Activated CD4-positive, alpha-beta memory T cell treated with anti-CD3 and anti-CD28 coated beads for 36 hours (primary cell): ENCODE measurements around the gene DNAJB6. TPM values are rescaled to one million over a fixed set of nuclear protein-coding genes. Genes with fewer than 3 reads are reported as not detected.

Experiments used
- CTCF ChIA-PET: fragments of 350-600 bp; sonication (Branson Sonifier 250); formaldehyde crosslinking; loops from one replicate; lab custom pipeline; 2021; ENCODE audit warnings: antibody characterized with exemption, inconsistent platforms; lab: Charles Lee
- POLR2A ChIA-PET: fragments of 350-600 bp; sonication (Branson Sonifier 250); formaldehyde crosslinking; loops from one replicate; lab custom pipeline; 2021; ENCODE audit warnings: antibody characterized with exemption; lab: Charles Lee
- DNase-seq: peaks from one replicate; pipeline ENCODE4 v3.0.0-alpha.2; 2020
- H3K27ac Mint-ChIP-seq: one replicate; pipeline ENCODE4 v1.8.0; 2021; ENCODE audit warnings: mixed read lengths
- H3K27me3 Mint-ChIP-seq: one replicate; pipeline ENCODE4 v1.8.0; 2021; ENCODE audit warnings: mixed read lengths
- H3K36me3 Mint-ChIP-seq: one replicate; pipeline ENCODE4 v1.8.0; 2021; ENCODE audit warnings: mixed read lengths
- H3K4me1 Mint-ChIP-seq: one replicate; pipeline ENCODE4 v1.8.0; 2021; ENCODE audit warnings: low read depth, mixed read lengths
- H3K4me3 Mint-ChIP-seq: one replicate; pipeline ENCODE4 v1.8.0; 2021; ENCODE audit warnings: mild to moderate bottlenecking, mixed read lengths
- H3K9me3 Mint-ChIP-seq: one replicate; pipeline ENCODE4 v1.8.0; 2021; ENCODE audit warnings: mixed read lengths
- intact Hi-C: fragments of 100-400 bp; cut with micrococcal nuclease; formaldehyde crosslinking; loops from one replicate; pipeline ENCODE4 v1.15.1; 2023
- total RNA-seq, 2 experiments: library from RNA; stranded (reverse); gene quantifications; one replicate each; pipeline ENCODE4 v1.2.3, GENCODE V29; 2021

DNAJB6 gene
- total RNA-seq, 2 experiments from 2014 or later = 90.7 to 97.2 TPM

GRCh38 chr7:157437519-157438061 lies 100.8 kb downstream of the DNAJB6 start:
- H3K9me3 Mint-ChIP-seq = no peaks in the 10 kb centered on the region
- no peak overlapping the region for H3K4me3 Mint-ChIP-seq
- intact Hi-C loops = loop anchor here (10.0 kb wide), 1 partner anchor 177 kb away; no protein-coding TSS in a partner anchor
- DNase-seq = no peak
- H3K27ac Mint-ChIP-seq = no peak overlapping the region
- POLR2A ChIA-PET = no interaction called here
- CTCF ChIA-PET = no interaction called here
- no peaks in the 10 kb centered on the region for H3K27me3 Mint-ChIP-seq
- H3K4me1 Mint-ChIP-seq = peaks cover 10% of the 10 kb centered on the region
- H3K36me3 Mint-ChIP-seq = no peaks in the 10 kb centered on the region

- ChIA-PET POLR2A (no interaction called here), CTCF (no interaction called here)
- H3K27me3 Mint-ChIP-seq = no peaks in the 10 kb centered on the region
- H3K4me3 Mint-ChIP-seq = no peak overlapping the region
- intact Hi-C loops = loop anchor here (10.0 kb wide), 1 partner anchor 176 kb away; no protein-coding TSS in a partner anchor
- no peak for DNase-seq
- peaks cover 2% of the 10 kb centered on the region for H3K4me1 Mint-ChIP-seq
- H3K36me3 Mint-ChIP-seq = no peaks in the 10 kb centered on the region
- no peaks in the 10 kb centered on the region for H3K9me3 Mint-ChIP-seq
- no peak overlapping the region for H3K27ac Mint-ChIP-seq
Observed at GRCh38 chr7:157438121-157439025, 101.6 kb downstream of the DNAJB6 start.

GRCh38 chr7:157439149-157439548 lies 102.3 kb downstream of the DNAJB6 start:
- H3K4me3 Mint-ChIP-seq = no peak overlapping the region
- no peaks in the 10 kb centered on the region for H3K27me3 Mint-ChIP-seq
- DNase-seq = no peak
- no peaks in the 10 kb centered on the region for H3K36me3 Mint-ChIP-seq
- no peaks in the 10 kb centered on the region for H3K9me3 Mint-ChIP-seq
- ChIA-PET POLR2A (no interaction called here), CTCF (no interaction called here)
- intact Hi-C loops = loop anchor here (10.0 kb wide), 1 partner anchor 176 kb away; no protein-coding TSS in a partner anchor
- H3K4me1 Mint-ChIP-seq = no peaks in the 10 kb centered on the region
- H3K27ac Mint-ChIP-seq = no peak overlapping the region

- no peaks in the 10 kb centered on the region for H3K27me3 Mint-ChIP-seq
- no peak for DNase-seq
- no peak overlapping the region for H3K4me3 Mint-ChIP-seq
- ChIA-PET POLR2A (no interaction called here), CTCF (no interaction called here)
- no peaks in the 10 kb centered on the region for H3K36me3 Mint-ChIP-seq
- no peaks in the 10 kb centered on the region for H3K4me1 Mint-ChIP-seq
- no peak overlapping the region for H3K27ac Mint-ChIP-seq
- intact Hi-C loops = loop anchor here (10.0 kb wide), 1 partner anchor 175 kb away; no protein-coding TSS in a partner anchor
- no peaks in the 10 kb centered on the region for H3K9me3 Mint-ChIP-seq
Observed at GRCh38 chr7:157439761-157440160, 103.0 kb downstream of the DNAJB6 start.

- no peaks in the 10 kb centered on the region for H3K27me3 Mint-ChIP-seq
- CTCF ChIA-PET = no interaction called here
- H3K4me3 Mint-ChIP-seq = no peak overlapping the region
- H3K9me3 Mint-ChIP-seq = no peaks in the 10 kb centered on the region
- DNase-seq = no peak
- POLR2A ChIA-PET = no interaction called here
- no peak overlapping the region for H3K27ac Mint-ChIP-seq
- H3K4me1 Mint-ChIP-seq = no peaks in the 10 kb centered on the region
- intact Hi-C loops = no loop called here
- H3K36me3 Mint-ChIP-seq = no peaks in the 10 kb centered on the region
Observed at GRCh38 chr7:157440346-157441022, 103.7 kb downstream of the DNAJB6 start.

GRCh38 chr7:157441023-157441399 lies 104.2 kb downstream of the DNAJB6 start:
- Mint-ChIP-seq H3K4me3 (no peak overlapping the region), H3K36me3 (no peaks in the 10 kb centered on the region), H3K27me3 (no peaks in the 10 kb centered on the region), H3K9me3 (no peaks in the 10 kb centered on the region), H3K27ac (no peak overlapping the region), H3K4me1 (no peaks in the 10 kb centered on the region)
- CTCF ChIA-PET = no interaction called here
- POLR2A ChIA-PET = no interaction called here
- no peak for DNase-seq
- intact Hi-C loops = no loop called here

- ChIA-PET POLR2A (no interaction called here), CTCF (interaction anchor here (1.1 kb wide), 1 partner anchor 10 kb away, joined by 3 read pairs; no protein-coding TSS in a partner anchor)
Observed at GRCh38 chr7:157442456-157442855, 105.7 kb downstream of the DNAJB6 start.

GRCh38 chr7:157442993-157443831 lies 106.4 kb downstream of the DNAJB6 start:
- no peaks in the 10 kb centered on the region for H3K4me1 Mint-ChIP-seq
- POLR2A ChIA-PET = no interaction called here
- CTCF ChIA-PET = interaction anchor here (1.1 kb wide), 1 partner anchor 11 kb away, joined by 3 read pairs; no protein-coding TSS in a partner anchor
- no peak overlapping the region for H3K4me3 Mint-ChIP-seq
- DNase-seq = no peak
- no peaks in the 10 kb centered on the region for H3K9me3 Mint-ChIP-seq
- H3K36me3 Mint-ChIP-seq = no peaks in the 10 kb centered on the region
- no peaks in the 10 kb centered on the region for H3K27me3 Mint-ChIP-seq
- intact Hi-C loops = no loop called here
- H3K27ac Mint-ChIP-seq = no peak overlapping the region

More at GRCh38 chr7:157442456-157442855, 105.7 kb downstream of the DNAJB6 start:
- Mint-ChIP-seq H3K4me3 (no peak overlapping the region), H3K27me3 (no peaks in the 10 kb centered on the region), H3K36me3 (no peaks in the 10 kb centered on the region), H3K9me3 (no peaks in the 10 kb centered on the region), H3K27ac (no peak overlapping the region), H3K4me1 (no peaks in the 10 kb centered on the region)
- no peak for DNase-seq
- intact Hi-C loops = no loop called here

GRCh38 chr7:157444011-157444842 lies 107.4 kb downstream of the DNAJB6 start:
- Mint-ChIP-seq H3K4me1 (no peaks in the 10 kb centered on the region), H3K27ac (no peak overlapping the region), H3K27me3 (no peaks in the 10 kb centered on the region), H3K4me3 (no peak overlapping the region), H3K36me3 (no peaks in the 10 kb centered on the region), H3K9me3 (no peaks in the 10 kb centered on the region)
- ChIA-PET CTCF (no interaction called here), POLR2A (no interaction called here)
- DNase-seq = no peak
- intact Hi-C loops = no loop called here

- H3K9me3 Mint-ChIP-seq = no peaks in the 10 kb centered on the region
- no peaks in the 10 kb centered on the region for H3K4me1 Mint-ChIP-seq
- ChIA-PET POLR2A (no interaction called here), CTCF (no interaction called here)
- no peak overlapping the region for H3K4me3 Mint-ChIP-seq
- intact Hi-C loops = no loop called here
- H3K27ac Mint-ChIP-seq = no peak overlapping the region
- DNase-seq = no peak
- no peaks in the 10 kb centered on the region for H3K27me3 Mint-ChIP-seq
- H3K36me3 Mint-ChIP-seq = no peaks in the 10 kb centered on the region
Observed at GRCh38 chr7:157444843-157445135, 108.0 kb downstream of the DNAJB6 start.

- no peaks in the 10 kb centered on the region for H3K4me1 Mint-ChIP-seq
- H3K27me3 Mint-ChIP-seq = no peaks in the 10 kb centered on the region
- H3K4me3 Mint-ChIP-seq = no peak overlapping the region
- CTCF ChIA-PET = no interaction called here
- no peaks in the 10 kb centered on the region for H3K36me3 Mint-ChIP-seq
- peaks cover 2% of the 10 kb centered on the region for H3K9me3 Mint-ChIP-seq
- no peak for DNase-seq
- intact Hi-C loops = no loop called here
- POLR2A ChIA-PET = no interaction called here
- H3K27ac Mint-ChIP-seq = no peak overlapping the region
Observed at GRCh38 chr7:157445246-157445955, 108.6 kb downstream of the DNAJB6 start.
